ENCODE results near the gene ARFIP2.

ARFIP2 gene

GRCh38 chr11:6516865-6517264, 35.7 kb upstream of the ARFIP2 start:
- DNase-seq (ENCODE audit: low spot score), result no peak
- no peak for TF ChIP-seq CTCF (IDR thresholded peaks at IDR 0.05; ENCODE audit: extremely low read depth, missing control alignments)

- DNase-seq (ENCODE audit: low spot score), result peak; percentile 27
- peak; percentile 53 for TF ChIP-seq CTCF (IDR thresholded peaks at IDR 0.05; ENCODE audit: extremely low read depth, missing control alignments)
Measured at GRCh38 chr11:6505577-6506240, 24.6 kb upstream of the ARFIP2 start.

- TF ChIP-seq CTCF (IDR thresholded peaks at IDR 0.05; ENCODE audit: extremely low read depth, missing control alignments), result no peak
Measured at GRCh38 chr11:6504166-6504565, 23.0 kb upstream of the ARFIP2 start.

GRCh38 chr11:6502382-6502781, 21.3 kb upstream of the ARFIP2 start:
- DNase-seq (ENCODE audit: low spot score), result no peak
- no peak for TF ChIP-seq CTCF (IDR thresholded peaks at IDR 0.05; ENCODE audit: extremely low read depth, missing control alignments)

More at GRCh38 chr11:6504166-6504565, 23.0 kb upstream of the ARFIP2 start:
- DNase-seq (ENCODE audit: low spot score), result no peak

- no peak for DNase-seq (ENCODE audit: low spot score)
- no peak for TF ChIP-seq CTCF (IDR thresholded peaks at IDR 0.05; ENCODE audit: extremely low read depth, missing control alignments)
Measured at GRCh38 chr11:6498544-6498943, 17.4 kb upstream of the ARFIP2 start.

GRCh38 chr11:6498121-6498520, 17.0 kb upstream of the ARFIP2 start:
- TF ChIP-seq CTCF (IDR thresholded peaks at IDR 0.05; ENCODE audit: extremely low read depth, missing control alignments), result no peak
- DNase-seq (ENCODE audit: low spot score), result no peak

GRCh38 chr11:6497069-6497839, 16.1 kb upstream of the ARFIP2 start, which contains the start of gene DNHD1:
TSS of gene DNHD1 (plus strand) at chr11:6497280. CDS start at chr11:6498216, 936 bp downstream.
- no peak for DNase-seq (ENCODE audit: low spot score)
- TF ChIP-seq CTCF (IDR thresholded peaks at IDR 0.05; ENCODE audit: extremely low read depth, missing control alignments), result no peak
